IPS-NIHi11 (cell line): Measurements from ENCODE around the gene CDYL2.

Experiments
- DNase-seq: peaks from one replicate; pipeline ENCODE4 v3.0.0; 2012; ENCODE audit warnings: mixed read lengths, low spot score

The CDYL2 gene

DNA sequence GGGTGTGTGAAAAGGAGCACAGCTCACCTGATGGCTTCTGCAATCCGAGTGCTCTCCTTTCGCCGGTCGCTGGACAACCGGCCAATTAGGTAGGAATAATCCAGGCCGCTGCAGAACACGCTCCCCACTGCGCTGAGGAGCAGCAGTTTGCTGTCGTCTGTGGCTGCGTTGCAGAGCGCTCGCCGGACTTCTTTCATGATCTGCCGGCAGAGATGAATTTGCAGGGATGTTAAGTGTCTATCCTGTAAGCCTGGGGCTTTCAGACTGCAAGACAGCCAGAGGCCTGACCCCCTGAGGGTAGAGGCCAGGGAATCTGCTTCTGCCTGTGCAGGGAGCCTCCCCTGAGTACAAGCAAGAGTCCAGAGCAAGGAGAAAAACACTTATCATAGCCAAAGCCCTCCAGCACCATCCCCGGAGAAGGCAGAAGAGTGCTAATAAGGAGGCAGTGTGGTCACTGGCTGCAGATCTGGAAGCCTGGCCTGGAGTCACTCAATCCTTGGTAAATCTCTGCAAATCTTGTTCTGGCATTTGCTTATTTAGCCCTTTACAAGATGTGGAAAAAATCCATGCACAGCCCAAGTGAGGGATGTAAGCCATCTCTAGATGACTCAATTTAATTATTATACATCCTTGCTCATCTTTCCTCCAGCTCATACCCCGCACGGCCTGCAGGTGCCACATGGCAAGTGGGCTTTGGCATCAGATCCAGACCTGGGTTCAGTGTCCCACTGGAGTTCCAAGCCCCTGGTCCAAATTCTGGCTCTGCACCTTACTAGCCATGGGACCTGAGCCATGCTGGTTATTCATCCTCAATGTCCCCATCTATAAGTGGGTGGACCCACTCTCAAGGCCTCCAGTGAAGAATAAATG, 183.4 kb downstream of the CDYL2 start:
- no peak for DNase-seq

DNA sequence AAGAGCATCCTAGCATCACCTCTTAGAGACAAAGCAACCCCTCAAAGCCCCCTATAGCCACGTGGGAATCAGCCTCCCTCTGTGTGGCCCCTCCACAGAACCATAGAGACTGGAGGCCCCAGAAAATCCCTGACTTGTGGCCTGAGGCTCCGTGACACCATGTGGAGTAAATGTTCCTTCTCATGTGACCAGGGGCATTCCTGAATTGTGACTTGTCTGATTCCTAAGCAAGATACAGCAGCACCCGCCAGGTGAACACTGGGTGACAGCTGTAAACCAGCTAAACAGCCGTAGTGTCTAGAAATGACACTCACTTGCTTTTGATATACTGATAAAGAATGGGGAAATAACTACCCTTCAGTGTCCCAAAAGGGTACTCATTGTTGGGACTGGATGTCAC, 184.6 kb downstream of the CDYL2 start:
- DNase-seq = no peak

GRCh38 chr16:80618862-80619648, 185.3 kb downstream of the CDYL2 start:
- no peak for DNase-seq

GRCh38 chr16:80616362-80616761, 188.0 kb downstream of the CDYL2 start:
- no peak for DNase-seq

DNA sequence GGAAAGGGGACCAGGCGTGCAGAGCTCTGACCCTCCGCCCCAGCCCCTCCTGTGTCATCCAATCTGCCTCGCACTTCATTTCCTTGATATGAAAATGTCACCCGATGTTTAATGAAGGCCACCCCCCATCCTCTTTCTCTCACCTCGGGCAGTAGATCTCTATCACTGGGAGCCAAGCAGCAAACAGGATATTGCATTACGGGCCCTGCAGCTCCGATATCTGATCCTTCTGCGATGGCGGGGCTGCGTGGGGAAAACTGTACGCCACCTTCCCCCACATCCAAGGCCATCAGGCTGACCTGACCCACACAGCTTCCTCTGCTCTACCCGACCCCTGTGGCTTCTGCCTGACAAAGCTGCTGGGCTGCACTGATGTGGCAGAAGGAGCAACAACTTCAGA, 188.7 kb downstream of the CDYL2 start:
- DNase-seq = no peak

DNA sequence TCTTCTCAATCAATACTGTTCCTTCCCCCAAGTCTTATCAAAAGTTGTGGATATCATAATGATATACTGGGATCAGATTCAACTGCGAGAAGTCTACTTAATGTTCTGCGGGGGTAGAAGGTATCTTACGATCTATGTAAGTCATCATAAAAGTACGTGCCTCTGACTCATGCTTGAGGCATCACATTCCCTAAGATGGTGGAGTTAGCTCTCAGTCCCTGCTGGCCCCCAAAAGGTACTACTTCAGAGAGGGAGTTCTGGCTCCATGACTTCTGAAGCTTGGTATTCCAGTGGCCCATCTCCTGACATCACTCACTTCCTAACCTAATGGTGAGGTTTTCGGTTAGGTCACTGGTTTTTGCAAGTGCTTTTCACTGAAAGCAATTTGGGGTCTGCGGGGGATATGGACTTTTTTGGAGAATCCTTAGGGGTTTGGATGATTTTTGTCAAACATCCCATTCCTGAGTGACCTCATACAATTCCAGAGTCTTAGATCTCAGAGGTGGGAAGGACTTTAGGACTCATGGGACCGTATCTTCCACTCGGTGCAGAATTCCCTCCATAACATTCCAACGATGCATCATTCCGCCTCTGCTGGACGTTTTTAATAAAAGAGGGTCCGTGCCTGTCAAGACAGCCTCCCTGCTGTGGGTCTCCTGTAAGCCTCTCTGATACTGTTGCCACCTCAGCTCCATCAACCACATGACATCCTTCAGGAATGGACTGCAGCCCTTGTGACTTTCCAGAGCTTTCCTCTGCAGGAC, 189.3 kb downstream of the CDYL2 start:
- DNase-seq = no peak

- no peak for DNase-seq
Measured at GRCh38 chr16:80612461-80613017, 191.9 kb downstream of the CDYL2 start.

GRCh38 chr16:80611930-80612327, 192.5 kb downstream of the CDYL2 start:
- no peak for DNase-seq

DNA sequence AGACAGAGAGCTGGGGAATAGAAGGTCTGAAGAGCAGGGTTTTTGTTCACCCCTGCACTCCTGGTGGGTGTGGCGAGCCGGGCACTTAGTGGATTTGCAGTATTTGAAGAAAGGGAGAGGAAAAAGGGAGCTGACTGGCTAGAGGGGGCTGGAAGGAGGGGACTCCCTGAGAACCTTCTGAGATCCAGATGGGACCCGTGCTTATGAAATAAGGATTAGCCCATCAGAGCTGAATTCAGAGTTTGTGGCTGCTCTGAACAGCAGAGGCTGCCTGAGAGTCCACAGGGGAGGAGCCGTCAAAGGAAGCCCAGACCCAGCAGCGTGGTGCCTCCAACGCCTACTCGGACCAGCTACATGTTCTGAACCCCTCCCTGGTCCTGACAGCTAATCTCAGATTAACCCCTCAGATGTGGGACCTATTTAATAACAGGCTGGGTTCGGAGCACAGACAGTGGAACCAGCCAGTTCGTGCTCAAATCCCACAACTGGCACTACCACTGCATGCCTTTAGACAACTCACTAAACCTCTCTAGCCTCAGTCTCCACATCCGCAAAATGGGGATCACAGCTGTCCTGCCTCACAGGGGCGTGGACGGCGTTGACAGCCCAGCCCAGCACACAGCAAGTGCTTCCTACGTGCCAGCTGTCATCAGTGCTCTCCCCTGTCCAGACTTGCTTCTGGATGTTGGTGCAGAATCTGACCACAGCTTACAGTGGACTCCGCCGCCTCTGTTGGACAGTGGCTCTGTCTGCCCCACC, 193.0 kb downstream of the CDYL2 start:
- no peak for DNase-seq

GRCh38 chr16:80610481-80611156, 193.8 kb downstream of the CDYL2 start:
- DNase-seq = no peak

- no peak for DNase-seq
Measured at GRCh38 chr16:80608946-80609345, 195.5 kb downstream of the CDYL2 start.

DNA sequence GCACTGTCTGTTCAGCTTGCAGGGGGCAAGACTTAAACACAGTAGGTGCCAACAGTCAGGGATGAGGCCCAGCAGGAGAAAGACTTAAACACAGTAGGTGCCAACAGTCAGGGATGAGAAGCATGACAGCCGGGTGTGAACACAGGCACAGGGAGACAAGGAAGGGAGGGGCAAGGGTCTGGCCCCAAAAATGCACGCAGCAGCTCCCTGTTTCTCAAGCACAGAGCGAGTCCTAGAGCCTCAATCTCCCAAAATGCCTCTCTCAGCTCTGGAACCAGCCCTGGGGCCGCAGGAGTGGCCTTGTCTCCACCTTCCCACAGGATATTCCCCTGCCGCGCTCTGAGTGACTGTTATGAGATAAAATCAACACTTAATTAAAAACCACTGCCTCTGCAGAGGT, 197.2 kb downstream of the CDYL2 start:
- DNase-seq = no peak

- no peak for DNase-seq
Measured at GRCh38 chr16:80606221-80606766, 198.1 kb downstream of the CDYL2 start.

DNA sequence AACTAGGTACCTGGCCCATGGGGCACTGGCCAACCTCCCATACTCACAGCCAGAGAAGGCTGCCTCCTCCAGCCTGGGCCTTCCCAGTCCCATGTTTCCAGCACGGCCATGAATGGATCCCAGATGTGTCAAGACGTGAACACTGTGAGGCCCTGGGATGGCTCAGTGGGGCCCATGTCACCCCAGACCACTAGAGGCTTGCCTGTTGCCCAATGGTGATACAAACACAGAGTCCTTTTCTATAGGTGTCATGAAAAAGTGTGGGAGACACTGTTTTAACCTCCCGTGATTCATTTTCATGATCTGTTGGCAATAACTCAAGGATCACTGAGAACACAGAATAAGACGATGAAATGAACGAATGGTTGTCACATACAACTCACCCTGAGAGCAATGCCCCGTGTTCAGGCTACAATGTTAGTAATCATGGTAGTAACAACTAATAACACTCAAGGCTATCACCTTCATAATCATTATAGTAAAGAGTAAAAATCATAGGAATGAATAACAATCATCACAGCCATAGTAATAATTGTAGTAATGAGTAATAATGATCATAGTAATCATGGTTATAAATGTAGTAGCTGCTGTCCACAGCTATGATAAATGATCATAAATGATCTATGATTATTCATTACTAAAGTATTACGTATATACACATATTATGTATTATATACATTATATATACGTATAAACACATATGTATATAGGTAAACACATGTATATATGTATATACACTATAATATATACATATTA, 199.6 kb downstream of the CDYL2 start:
- DNase-seq = no peak

DNA sequence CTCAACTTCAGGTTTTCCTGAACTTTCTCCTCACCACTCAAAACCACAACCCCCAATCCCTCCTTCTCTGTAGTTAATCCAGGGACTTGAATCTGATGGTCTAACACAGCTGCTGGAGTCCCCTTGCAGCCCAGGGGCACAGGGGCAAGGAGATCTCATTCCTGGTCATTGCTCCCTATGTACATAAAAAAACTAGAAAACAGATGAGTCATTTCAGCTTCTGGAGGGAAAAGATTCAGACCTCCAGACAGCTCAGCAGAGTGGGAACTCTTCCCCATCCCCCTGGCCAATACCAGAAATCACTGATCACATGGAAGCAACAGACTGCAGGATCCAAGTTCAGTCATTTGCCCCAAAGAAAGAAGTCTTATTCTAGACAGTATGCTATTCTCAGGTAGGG, 201.5 kb downstream of the CDYL2 start:
- DNase-seq = no peak

DNA sequence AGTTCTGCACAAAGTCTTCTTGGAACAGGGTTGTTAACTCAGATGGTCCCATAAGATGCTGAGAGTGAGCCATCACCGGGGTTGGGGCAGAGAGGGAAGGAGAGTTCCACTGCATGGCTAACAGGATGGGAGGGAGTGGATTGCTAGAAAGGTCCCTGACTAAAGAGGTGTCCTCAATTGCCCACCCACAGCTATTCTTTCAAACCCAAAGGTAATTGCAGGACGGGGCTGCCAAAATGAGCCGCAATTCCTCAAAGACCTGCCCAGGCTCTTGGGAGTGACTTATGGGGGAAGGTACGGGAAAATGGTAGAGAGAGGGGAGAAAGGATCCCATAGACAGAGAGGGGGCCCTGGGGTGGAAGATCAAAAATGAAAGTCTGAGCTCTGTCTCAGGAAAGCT, 203.2 kb downstream of the CDYL2 start:
- no peak for DNase-seq

DNA sequence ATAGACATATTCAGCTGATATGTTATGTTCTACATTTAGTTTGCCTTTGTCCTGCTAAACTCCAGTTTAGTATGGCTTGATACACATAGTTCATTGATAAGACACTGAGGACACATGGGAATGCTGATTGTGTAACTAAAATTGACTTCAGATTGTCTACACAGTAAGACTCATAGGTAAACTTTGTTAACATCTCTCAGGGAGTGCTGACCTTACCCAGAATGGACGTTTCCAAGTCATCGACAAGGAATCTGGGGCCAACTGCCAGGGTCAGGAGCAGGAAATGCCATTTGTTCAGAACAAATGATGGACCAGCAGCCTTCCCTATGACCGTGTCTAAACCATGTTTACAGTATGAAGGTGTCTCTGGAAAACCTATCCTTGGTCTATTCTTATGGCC, 204.9 kb downstream of the CDYL2 start:
- DNase-seq = no peak

GRCh38 chr16:80596507-80597207, 207.7 kb downstream of the CDYL2 start:
- no peak for DNase-seq

DNA sequence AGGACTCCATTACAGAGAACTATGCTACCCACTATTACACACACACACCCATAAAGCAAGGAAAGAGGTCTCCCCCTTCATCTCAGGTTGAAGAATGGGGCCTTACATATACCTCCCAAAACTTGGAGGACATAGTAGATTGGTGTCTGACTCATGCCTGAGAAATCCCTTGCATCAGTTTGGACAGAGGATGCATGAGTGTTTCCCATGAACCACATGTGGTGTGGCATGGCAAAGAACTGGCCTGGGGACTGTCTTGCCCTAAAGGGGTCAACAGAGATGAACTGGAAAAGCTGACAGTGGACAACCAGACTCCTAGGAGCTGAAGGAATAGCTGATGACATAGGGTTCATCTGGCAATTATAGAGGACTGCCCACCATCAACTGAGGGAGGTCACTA, 209.6 kb downstream of the CDYL2 start:
- no peak for DNase-seq
